OCI-LY7 (cell line): Measurements from ENCODE around the gene SEC22A.

ENCODE experiments used
- EZH2phosphoT487 ChIP-seq: fragments of 200-600 bp; sonication (generic); IDR thresholded peaks from 2 replicates; pipeline ENCODE4 v1.6.1; 2018; ENCODE audit warnings: low read depth, borderline replicate concordance, mild to moderate bottlenecking, mixed run types, antibody characterized with exemption, low read length, moderate library complexity, mixed read lengths
- TF ChIP-seq, protein P1 (sequence below): fragments of 200-600 bp; sonication (generic); conservative IDR thresholded peaks from 2 replicates; pipeline ENCODE4 v1.5.1; 2014; ENCODE audit warnings: mild to moderate bottlenecking, antibody characterized with exemption, low read length, moderate library complexity, mixed read lengths

GRCh38 chr3:123163141-123163540 is 38.6 kb upstream of the SEC22A start:
- TF ChIP-seq, protein P1, sequence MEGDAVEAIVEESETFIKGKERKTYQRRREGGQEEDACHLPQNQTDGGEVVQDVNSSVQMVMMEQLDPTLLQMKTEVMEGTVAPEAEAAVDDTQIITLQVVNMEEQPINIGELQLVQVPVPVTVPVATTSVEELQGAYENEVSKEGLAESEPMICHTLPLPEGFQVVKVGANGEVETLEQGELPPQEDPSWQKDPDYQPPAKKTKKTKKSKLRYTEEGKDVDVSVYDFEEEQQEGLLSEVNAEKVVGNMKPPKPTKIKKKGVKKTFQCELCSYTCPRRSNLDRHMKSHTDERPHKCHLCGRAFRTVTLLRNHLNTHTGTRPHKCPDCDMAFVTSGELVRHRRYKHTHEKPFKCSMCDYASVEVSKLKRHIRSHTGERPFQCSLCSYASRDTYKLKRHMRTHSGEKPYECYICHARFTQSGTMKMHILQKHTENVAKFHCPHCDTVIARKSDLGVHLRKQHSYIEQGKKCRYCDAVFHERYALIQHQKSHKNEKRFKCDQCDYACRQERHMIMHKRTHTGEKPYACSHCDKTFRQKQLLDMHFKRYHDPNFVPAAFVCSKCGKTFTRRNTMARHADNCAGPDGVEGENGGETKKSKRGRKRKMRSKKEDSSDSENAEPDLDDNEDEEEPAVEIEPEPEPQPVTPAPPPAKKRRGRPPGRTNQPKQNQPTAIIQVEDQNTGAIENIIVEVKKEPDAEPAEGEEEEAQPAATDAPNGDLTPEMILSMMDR: no peak
- TF ChIP-seq EZH2phosphoT487: no peak
